ENCODE results near the gene ZNF362.

The ZNF362 gene

DNA sequence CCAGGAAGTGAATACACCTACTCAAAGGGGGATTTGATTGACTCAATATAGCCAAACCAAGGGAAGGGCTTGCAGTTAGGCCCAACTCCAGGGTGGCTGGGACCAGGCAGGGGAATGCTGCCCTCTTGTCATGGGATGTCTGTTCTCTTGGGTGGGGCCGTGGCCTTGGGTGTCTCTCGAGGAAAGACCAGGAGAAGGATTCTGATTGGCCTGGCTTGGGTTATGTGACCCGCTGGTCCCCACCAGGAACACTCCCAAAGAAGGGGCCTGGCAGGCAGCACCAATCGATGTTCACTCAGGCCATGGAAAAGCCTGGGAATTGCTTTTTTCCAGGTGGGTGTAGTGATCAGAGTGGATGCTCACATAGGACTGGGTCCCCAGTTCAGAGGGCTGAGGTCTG, 10.1 kb upstream of the ZNF362 start:
- no peak for DNase-seq

DNA sequence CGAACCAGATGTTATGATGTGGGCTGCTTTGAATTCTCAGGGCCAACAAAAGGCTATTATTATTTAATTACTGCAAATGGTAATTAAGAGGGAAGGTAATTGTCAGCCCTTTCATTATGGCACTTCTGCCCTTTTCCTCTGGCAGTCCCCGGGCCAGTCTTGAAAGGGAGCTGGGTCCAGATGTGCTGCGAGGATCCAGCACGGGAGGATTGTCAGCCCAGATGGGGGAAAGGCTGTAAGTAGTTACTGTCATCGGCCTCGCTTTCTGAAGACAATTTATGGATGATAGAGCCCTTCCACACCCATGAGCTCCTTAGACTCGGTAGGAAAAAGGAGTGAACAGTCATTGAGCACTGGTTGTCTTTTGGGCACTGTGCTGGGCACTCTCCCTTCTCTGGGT, 8.7 kb upstream of the ZNF362 start:
- DNase-seq, result no peak

DNA sequence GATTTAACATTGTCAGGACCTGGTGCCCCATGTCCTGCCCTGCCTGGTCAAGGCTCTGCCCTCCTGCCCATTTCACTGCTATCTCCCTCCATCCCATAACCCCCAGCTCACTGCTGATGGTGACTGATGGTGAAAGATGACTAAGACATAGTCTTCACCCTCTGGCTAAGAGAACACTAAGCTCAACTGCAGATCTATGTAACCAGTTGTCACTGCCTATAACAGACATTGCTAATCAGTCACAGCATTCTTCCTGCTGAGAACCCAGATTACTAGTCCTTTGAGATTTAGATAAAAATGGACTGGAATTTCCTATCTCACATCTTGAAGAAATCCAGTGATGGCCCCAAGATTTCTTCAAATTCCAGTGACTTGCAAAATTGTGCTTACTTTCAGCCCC, 8.0 kb upstream of the ZNF362 start:
- DNase-seq, result peak; percentile 6

DNA sequence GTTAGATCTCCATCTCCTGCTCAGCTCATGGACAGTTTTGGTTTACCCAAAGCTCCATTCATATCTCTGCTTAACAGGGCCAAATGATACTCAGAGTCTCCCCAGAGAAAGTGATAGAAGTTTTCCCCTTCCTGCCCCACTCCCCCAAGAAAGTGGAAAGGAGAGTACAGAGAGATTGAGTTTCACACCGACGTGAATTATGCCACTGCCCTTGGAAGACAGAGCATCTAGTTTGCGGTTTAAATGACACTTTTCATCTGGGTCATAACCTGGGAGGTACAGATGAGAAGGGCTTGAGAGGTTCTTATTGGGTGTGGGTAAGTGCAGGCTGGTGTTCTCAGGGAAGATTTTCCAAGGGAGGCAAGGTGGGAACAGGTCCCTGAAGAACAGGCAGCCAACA, 6.9 kb upstream of the ZNF362 start:
- DNase-seq, result no peak

DNA sequence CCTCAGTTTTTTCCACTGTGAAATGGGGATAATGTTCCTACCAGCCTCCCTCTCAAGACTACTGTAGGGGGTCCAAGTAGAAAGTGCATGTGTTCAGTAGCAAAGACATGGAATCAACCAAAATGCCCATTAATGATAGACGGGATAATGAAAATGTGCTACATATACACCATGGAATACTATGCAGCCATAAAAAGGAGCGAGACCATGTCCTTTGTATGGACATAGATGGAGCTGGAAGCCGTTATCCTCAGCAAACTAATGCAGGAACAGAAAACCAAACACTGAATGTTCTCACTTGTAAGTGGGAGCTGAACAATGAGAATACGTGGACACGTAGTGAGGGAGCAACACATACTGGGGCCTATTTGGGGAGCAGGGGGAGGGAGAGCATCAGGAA, 6.1 kb upstream of the ZNF362 start:
- DNase-seq, result no peak

DNA sequence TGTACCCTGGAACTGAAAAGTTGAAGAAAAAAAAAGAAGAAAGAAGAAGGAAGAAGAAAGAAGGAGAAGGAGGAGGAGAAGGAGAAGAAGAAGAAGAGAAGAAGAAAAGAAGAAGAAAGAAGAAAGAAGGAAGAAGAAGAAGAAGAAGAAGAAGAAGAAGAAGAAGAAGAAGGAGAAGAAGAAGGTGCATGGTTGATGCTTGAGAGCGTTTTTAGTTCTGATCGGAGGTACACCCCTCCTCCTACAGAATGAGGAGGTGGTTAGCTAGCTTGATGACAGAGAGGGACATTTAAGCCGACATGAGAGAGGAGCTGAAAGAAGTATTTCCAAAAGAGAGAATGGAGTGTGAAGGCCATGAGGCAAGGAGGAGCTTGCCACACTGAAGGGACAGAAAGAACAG, 5.6 kb upstream of the ZNF362 start:
- no peak for DNase-seq

DNA sequence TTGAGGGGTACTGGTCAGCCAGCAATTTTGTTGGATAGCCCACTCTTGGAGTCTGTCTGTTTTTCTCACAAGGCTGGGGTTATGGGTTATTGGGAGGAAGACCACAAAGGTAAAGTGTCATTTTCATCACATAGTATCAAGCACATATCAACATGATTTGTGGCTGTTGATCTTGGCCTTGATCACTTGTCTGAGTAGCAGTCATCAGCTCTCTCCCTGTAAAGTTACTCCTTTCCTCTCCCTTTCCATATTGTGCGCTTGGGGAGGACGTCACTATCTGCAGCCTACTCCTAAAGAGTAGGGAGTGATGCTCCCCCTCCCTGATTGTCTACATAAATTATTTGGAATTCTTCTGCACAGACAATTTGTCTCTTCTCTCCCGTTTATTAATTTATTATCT, 1.8 kb upstream of the ZNF362 start:
- DNase-seq, result no peak

DNA sequence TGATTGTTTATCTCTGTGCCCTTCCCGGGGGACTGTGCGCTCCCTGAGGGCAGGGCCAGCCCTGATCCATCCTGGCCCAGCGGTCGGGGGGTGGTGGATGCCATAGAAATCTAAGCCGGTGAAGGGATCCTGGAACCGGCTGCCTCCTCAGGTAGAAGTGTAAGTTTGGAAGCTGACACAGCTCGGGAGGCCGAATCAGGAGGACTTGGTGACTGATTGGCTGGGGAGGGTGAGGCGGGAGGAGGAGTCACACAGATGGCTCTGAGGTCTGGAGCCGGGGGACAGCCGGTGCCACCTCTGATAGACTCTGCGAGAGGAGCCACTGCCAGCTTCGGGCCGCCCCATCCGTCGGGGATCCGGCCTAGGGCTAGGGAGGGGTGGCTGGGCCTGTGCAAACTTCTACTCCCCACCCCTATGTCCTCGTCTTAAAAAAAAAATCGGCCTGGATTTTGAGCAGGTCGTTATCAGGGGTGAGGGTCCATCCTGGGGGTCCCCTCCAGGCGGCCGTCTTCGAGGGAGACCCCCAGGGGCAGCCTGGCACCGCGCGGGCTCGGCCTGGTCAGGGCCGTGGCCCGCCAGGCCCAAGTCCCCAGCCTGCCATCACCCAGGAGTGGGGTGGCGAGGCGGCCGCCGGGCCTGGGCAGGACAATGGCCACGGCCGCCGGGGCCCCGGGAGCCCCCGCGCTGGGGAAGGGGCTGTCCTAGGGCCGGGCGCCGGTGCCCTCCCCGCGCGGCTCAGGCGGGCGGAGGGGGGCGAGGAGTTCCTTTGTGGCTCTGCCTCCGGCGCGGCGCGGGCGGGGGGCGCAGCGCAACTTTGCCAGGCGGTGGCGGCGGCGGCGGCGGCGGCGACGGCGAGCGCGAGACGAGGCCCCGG, 708 bp upstream of the ZNF362 start:
- DNase-seq, result peak; percentile 50

DNA sequence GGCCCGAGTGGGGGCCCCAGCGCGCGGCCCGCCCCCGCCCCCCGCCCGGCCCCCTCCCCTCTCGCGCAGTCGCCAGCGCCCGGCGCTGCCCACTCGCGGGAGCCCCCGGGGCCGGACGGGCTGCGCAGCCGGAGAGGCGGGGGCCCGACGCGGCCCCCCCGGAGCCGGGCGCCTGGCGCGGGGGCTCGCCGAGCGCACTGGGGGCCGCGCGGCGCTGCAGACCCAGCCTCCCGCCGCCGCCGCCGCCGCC, 146 bp upstream of the ZNF362 start:
- DNase-seq, result no peak

DNA sequence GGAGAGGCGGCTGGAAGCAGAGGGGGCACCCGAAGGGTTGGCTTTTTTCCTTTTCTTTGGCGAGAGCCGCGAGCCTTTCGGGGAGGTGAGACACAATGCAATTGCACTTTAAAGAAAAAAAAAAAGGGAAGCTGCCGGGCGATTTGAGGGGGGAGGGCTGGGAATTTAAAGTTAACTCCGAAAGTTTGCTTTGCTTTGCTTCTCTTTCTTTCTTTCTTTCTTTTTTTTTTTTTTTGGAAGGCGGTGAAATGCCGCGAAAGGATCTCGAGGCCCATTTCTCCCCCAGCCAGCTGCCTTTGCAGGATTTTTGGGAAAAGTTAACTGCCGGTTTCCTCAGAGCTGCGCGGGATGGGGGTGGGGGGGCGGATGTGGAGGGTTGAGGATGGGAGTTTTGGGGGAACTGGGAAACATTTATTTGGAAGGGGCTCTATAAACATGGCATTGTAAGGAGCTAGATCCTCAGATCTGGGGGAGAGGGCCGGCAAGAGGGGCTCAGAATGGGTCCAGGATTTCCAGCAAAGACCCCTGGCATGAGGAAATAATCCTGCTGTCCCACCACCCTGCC, 997 bp downstream of the ZNF362 start:
- DNase-seq, result no peak

DNA sequence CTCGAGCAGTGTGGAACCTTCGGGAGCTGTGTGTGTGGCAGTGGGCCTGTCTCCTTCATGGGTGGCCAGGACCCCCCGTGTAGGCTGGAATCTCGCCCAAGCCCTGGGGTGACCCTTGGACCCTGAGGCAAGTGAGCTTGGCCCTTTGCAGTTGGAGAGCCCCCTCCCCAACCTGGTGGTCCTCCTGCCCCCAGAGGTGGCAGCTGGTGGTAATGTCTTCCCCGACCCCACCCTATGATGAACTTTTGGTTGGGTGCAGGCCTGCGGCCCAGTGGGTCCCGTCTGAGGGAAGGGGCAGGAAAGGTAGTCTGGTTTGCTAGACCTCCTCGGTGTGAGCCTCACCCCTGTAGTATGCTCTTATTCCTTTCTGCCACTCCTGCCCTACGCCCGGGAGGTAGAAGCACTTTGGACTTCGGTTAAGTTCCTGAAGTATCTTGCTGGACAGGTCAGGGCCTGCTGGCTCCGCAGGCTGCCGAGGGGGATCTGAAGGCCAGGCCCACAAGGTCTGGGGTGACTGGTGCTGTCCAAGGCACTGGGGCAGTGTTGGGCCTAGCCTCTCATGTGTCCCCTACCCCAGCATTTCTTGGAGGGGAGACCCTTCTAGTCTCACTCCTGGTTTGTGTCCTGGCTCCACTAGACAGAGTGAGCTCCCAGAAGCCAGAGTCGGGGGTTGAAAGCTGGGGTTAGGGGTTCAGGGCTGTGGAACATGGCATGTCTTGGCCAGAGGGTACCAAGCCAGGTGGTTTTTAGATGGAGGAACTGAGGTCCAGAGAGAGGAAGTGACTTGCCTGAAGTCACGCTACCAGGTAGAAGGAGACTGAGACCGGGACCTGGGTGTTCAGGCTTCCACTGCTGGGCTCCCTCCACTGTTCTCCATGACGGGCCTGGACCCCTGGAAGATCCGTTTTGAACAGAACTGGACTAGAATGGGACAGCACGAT, 1.8 kb downstream of the ZNF362 start:
- no peak for DNase-seq

DNA sequence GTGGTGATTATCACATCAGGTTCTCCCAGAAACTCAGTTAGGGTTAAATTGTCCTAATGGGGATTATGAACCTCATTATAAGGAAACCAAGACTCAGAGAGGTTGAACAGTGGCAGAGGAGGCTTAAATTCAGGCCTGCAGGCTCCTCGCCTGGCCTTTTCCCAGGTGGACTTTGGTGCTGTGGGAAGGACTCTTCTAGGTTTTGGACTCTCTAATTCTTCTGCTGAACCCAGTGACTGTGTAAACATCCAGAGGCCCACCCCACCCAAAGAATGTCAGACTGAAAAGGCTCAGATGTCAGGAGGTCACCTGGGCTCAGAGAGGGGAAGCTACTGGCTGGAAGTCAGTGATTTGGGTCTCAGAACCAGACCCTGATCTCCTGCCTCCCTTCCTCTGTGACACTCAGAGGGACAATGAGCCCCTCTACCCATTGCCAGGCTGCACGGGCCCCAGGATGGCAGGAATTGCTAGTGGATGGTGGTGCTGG, 2.5 kb downstream of the ZNF362 start:
- DNase-seq, result no peak

DNA sequence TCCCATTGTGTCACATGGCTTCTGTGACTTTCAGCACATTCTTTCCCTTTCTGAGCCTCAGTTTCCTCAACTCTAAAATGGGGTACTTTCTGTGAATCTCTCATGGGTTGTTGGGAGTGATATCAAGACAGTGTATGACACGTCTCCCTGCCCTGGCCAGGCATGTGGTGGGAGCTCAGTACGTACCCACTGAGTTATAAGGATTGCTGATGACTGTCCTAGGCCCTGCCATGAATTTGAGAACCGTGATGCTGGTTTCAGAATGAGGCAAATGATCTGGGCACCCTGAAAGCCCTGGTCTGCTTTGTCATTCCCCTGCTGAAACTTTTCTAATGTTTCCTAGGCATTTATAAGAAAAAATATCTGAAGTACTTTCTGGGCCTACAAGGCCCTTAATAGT, 3.6 kb downstream of the ZNF362 start:
- no peak for DNase-seq

DNA sequence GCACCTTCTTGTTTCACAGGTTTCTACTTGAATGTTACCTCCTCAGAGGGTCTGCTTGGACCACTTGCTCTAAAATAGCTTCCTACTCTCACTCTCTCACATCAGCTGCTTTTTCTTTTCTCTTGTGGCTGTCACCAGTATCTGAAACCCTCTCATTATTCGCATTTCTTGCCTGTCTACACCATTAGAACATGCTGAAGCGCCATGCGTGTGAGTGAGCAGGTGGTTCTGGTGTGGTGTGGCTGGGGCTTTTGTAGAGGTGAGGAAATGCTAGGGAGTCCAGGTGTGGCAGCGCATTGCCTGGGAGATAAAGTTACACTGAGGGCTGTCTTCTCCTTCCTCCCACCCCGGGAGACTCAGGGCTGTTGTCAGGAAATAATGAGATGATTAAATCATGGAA, 4.1 kb downstream of the ZNF362 start:
- no peak for DNase-seq

DNA sequence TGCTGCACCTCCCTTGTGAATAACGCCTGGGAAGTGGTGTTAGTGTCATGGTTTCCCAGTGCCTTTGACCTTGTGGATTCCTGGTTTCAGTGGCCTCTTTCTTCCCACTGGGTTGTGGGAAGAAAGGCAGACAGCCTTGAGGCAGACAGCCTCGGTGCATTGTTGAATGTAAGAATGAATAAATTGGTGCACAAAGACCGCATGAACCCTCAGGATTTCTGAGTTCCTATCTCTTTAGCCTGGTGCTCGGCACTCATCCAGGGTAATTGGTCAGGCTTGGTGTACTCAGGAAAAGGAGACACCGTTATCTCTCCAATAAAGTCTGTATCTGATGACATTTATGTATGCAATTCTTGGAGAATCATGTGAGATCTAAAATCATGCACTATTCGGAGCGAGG, 5.1 kb downstream of the ZNF362 start:
- no peak for DNase-seq

DNA sequence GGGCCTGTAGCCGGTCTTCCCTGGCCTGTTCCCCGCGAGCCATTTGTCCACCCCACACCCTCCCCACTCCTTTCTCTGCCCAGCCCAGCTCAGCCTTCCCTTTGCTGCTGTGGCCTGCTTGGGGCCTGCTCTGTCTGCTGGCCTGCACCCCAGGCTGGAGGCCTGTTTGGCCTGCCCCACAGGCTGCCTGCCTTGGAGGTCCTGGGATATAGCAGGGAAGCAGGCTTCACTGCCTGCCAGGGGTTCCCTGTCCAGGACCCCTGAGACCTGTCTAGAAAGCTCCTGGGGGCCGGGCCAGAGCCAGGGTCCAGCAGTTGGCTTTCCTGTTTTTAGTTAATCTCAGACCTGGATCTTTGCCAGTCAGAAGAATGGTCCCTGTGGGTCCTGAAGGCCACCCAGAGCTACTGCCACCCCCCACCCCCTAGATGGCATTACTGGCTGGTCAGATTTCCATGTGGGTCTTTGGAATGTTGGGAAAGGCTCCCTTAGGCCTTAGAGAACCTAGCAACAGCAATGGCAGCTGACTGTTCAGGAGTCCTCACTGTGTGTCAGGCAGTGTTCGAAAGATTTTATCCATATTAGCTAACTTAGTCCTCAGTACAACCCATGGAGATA, 7.7 kb downstream of the ZNF362 start:
- DNase-seq, result no peak

DNA sequence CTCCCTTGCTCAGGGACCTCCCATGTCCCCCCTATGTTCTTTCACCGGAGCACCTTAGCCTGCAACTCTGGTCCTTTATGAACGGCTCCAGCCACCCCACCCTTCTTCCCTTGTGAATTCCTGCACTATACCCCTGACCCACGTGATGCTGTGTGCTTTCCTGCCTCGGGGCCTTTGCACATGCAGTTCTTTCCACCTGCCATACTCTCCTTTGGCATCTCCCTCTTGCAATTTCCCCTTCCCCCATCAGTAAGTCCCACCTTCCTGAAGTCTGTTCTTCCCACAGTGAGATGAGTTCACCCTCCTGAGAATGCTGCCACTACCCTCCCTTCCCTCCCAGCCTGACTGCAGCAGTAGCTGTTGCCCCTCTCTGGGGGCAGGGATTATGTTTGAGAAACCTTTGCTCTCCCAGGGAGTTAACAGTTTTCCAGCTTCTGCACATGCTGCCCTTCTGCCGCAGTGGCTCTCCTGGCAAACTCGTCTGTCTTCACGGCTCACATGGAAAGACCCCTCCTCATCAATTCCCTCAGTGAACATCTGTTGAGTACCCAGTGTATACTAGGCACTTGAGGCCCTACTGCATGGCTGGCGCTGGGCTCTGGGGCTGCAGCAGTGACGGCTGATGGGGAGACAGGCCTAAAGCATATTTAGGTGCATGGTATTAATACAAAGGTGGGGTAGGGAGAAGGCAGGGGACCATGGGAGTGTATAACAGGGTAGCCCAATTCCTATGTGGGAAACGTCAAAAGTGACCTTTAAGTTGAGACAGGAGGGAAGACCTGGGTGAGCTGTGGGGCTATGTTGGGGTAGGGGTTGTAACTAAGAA, 9.7 kb downstream of the ZNF362 start:
- no peak for DNase-seq

DNA sequence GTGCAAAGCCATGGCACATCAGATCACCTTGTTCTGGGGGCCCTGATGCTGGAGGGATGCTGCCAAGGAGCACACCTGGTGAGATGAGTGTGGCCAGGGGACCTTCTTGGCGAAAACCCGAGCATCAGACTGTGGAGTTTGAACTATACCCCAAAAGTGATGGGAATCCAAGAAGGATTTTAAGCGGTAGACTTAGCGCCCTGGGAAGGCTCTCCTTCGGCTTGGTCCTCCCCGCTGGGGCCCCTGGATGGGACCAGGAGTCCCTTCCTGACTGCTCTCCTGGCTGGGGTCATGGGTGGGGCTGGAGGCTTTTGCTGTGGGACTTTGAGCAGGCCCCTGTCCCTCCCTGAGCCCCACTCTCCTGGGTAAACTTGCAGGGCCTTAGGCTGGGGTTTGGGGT, 10.5 kb downstream of the ZNF362 start:
- DNase-seq, result no peak

DNA sequence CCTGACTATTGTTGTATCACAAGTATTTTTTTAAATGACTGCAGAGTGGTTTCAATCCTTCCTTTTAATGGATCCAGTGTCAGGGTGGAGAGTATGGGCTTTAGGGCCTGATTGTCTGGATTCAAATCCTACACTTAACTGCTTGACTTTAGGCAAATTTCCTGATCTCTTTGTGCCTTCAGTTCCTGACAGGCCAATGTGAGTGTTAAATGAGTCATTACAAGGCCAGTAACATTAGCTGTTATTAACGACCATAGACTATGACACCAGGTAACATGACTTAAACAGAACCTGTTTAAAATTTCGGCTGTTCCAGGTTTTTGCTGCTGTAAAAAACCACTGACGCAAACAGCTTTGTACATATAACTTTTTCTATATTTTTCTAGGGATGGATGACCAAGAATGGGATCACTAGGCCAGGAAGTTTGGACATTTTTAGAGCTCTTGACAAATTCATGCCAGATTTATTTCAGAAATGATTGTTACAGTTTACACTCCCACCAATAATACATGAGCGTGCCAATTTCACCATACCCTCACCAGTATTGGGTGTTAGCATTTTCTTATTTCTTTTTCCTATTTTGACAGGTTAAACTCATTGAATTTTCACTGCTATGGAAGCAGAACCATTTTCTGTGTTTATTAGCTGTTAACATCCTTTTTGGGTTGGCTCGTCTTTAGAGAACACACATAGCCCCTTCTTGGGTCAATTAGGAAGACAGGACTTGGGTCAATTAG, 11.3 kb downstream of the ZNF362 start:
- no peak for DNase-seq

DNA sequence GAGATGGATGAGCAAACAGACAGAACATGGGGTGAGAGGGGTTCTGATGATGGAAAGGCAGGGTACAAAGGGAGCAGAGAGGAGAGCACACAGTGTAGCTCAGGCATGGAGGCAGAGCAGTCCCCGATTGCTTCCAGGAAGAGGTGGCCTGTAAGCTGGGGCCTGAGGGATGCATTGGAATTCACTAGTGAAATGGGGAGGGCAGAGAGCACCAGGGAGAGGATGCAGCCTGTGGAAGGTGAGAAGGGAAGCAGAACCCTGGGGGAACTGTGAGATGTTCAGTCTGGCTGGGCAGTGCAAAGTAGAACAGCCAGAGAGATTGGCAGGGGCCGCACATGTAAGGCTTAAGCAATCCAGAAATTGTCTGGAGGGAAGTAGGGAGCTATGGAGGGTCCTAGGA, 12.2 kb downstream of the ZNF362 start:
- DNase-seq, result no peak

DNA sequence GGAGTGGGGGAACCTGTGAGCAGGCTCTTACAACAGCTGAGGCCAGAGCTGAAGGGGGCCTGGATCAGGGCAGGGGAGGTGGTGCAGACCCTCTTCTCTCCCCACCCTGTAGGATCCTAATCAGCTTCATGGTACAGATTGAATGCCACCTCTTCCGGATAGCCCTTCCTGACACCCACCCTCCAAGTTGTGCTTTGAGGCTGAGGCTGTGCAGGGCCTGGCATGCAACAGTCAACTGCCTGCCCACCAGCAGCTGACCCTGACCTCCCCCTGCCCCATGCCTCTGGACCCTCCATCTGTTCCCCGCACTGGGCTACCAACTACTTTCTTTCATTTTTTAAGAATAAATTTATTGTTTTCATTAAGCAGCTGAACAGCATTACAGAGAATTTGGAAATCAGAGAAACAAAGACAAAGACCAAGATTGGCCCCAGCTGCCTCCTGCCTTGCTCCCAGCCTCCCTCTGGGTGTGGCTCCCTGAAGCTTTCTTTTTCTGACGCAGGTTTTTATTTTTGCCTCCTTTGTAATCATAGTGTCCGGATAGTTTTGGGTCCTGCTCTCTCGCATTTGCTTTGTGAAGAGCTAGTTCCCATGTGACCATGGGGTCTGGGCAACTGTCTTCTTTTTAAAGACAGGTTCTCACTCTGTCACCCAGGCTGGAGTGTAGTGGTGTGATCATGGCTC, 12.8 kb downstream of the ZNF362 start:
- DNase-seq, result no peak

Measured in T1000 (cell line).